Measurements from ENCODE around the gene STYK1. TPM values are rescaled to one million over a fixed set of nuclear protein-coding genes. Genes with fewer than 3 reads are reported as not detected.

STYK1 gene
- total and polyA plus RNA-seq, 9 of the 15 experiments (the other 6 are each of a cell fraction or from before 2014, with no cell fraction given), result 0.31 to 1.8 (median 0.64) TPM

GRCh38 chr12:10664499-10664898, 9.4 kb downstream of the STYK1 start:
- no TSS peak for BruUV-seq (replicated peaks)
- WGBS (ENCODE audit: insufficient coverage, low coverage, missing lambda C conversion rate), result 18% methylated on average over 2 of the region's 2 CpGs
- TF ChIP-seq MAFK (IDR thresholded peaks at IDR 0.05; ENCODE audit: low read length) (peak; percentile 31; the same call in 1 of the 2 replicates), ZNF316 (IDR thresholded peaks at IDR 0.05) (peak; percentile 79), MAFG (tag; conservative IDR thresholded peaks at IDR 0.05) (peak; percentile 39), KLF6 (CRISPR knock-in tag; IDR thresholded peaks at IDR 0.05; ENCODE audit: borderline replicate concordance) (no peak), JUN (IDR thresholded peaks at IDR 0.05; ENCODE audit: borderline replicate concordance, low read depth, low read length) (no peak), JUN (CRISPR knock-in tag; IDR thresholded peaks at IDR 0.05; ENCODE audit: borderline replicate concordance) (no peak), C11orf30 (IDR thresholded peaks at IDR 0.05; ENCODE audit: low read depth) (peak; percentile 56), RBM25 (IDR thresholded peaks at IDR 0.05; ENCODE audit: low read depth, low read length, severe bottlenecking) (no peak), MAFF (IDR thresholded peaks at IDR 0.05; ENCODE audit: low read length) (peak; percentile 42; the same call in 1 of the 2 replicates)
- TF ChIP-seq, protein P1, sequence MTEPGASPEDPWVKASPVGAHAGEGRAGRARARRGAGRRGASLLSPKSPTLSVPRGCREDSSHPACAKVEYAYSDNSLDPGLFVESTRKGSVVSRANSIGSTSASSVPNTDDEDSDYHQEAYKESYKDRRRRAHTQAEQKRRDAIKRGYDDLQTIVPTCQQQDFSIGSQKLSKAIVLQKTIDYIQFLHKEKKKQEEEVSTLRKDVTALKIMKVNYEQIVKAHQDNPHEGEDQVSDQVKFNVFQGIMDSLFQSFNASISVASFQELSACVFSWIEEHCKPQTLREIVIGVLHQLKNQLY (CRISPR knock-in tag; conservative IDR thresholded peaks at IDR 0.05), result no peak
- ChIA-PET CTCF (ENCODE audit: low intra/inter-chr PET ratio) (no interaction called here), POLR2A (interaction anchor here (0.6 kb wide), 1 partner anchor 615 kb away, joined by 3 read pairs; no protein-coding TSS in a partner anchor)
- intact Hi-C loops (cut with micrococcal nuclease), result no loop called here
- no peaks in the 10 kb centered on the region for H3K79me2 ChIP-seq (ENCODE audit: control insufficient read depth, insufficient read depth, low read length)
- H3K27ac ChIP-seq (ENCODE audit: extremely low read depth, low read depth, low read length), result no peak overlapping the region
- no peak overlapping the region for H2AFZ ChIP-seq (ENCODE audit: low read depth, low read length)
- H3K4me3 ChIP-seq, result no peak overlapping the region
- no peak for FAIRE-seq
- no peak for ATAC-seq
- H4K20me1 ChIP-seq (replicated peaks; ENCODE audit: control insufficient read depth, insufficient read depth, low read length), result no peaks in the 10 kb centered on the region
- H3K9me1 ChIP-seq (ENCODE audit: control insufficient read depth, insufficient read depth, low read length), result no peaks in the 10 kb centered on the region
- H3K36me3 ChIP-seq (ENCODE audit: control insufficient read depth, insufficient read depth, low read length), result no peaks in the 10 kb centered on the region
- no peak overlapping the region for H3K9ac ChIP-seq (ENCODE audit: insufficient read depth in 1 of 2, low read depth in 2 of 2, low read length in 2 of 2)
- H3K4me2 ChIP-seq (ENCODE audit: insufficient read depth, low read length), result no peak overlapping the region
- no peaks in the 10 kb centered on the region for H3K4me1 ChIP-seq (replicated peaks in 1 of 2; ENCODE audit: control insufficient read depth in 2 of 2, insufficient read depth in 2 of 2, low read length in 2 of 2)
- H3K9me3 ChIP-seq (replicated peaks; ENCODE audit: control insufficient read depth, insufficient read depth, low read depth, low read length), result no peaks in the 10 kb centered on the region
- H3K27me3 ChIP-seq (ENCODE audit: control insufficient read depth in 2 of 2, insufficient read depth in 2 of 2, low read length in 2 of 2), result no peaks in the 10 kb centered on the region
- in situ Hi-C loops (cut with MboI), result no loop called here
- DNase-seq (ENCODE audit: extremely low read depth in 1 of 4, low spot score in 3 of 4), result no peak

Measured in K562 (cell line).